Measurements from ENCODE around the gene NOC3L.

- peak; percentile 77 for TF ChIP-seq POLR2A (IDR thresholded peaks at IDR 0.05)
- peak in 1 of 4 experiments; percentile 4 for TF ChIP-seq CTCF (IDR thresholded peaks at IDR 0.05)
These were observed 39.6 kb upstream of the NOC3L start, which contains the start of gene TBC1D12 for GRCh38 chr10:94402204-94402842.

Measured in prostate gland (tissue), 2 donors.